CD4-positive, alpha-beta T cell treated with Interleukin-10 for 1 hour (primary cell): Measurements from ENCODE around the gene PIKFYVE.
"Not testable (repeated sequence)": the region's sequence is repeated elsewhere in the genome, so short reads cannot be mapped to it uniquely, and the experiment has no call there.

ENCODE experiments used
- DNase-seq: peaks from one replicate; pipeline ENCODE4 v3.0.0-alpha.2; 2020

PIKFYVE gene

GRCh38 chr2:208265801-208266552 is at the start of gene PIKFYVE:
Gene PIKFYVE, plus strand, starts transcription at chr2:208266255. Its CDS starts 5,265 bp downstream, at chr2:208271520.
- peak; percentile 89 for DNase-seq

GRCh38 chr2:208221873-208222272 is 44.2 kb upstream of the PIKFYVE start:
- not testable (repeated sequence) for DNase-seq

- DNase-seq = no peak
Observed at GRCh38 chr2:208222351-208222750, 43.7 kb upstream of the PIKFYVE start.

DNA sequence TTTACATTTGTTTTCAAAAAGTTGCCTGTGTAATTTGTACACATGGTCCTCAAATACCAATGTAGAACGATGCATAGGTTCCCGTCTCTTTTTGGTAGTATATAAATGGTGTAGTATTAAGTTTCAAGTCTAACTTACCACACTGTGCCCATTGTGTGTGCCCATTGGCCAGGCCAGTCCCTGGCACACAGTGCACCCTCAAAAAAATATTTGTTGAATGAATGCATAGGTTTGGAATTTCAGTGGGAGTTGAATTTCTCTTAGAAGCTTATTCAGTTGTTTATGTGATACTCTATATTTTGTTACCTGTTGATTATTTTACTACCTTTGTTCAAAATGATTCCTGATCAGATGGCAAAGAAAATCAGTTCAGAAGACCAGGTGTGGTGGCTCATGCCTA is 41.3 kb upstream of the PIKFYVE start:
- DNase-seq = no peak

DNA sequence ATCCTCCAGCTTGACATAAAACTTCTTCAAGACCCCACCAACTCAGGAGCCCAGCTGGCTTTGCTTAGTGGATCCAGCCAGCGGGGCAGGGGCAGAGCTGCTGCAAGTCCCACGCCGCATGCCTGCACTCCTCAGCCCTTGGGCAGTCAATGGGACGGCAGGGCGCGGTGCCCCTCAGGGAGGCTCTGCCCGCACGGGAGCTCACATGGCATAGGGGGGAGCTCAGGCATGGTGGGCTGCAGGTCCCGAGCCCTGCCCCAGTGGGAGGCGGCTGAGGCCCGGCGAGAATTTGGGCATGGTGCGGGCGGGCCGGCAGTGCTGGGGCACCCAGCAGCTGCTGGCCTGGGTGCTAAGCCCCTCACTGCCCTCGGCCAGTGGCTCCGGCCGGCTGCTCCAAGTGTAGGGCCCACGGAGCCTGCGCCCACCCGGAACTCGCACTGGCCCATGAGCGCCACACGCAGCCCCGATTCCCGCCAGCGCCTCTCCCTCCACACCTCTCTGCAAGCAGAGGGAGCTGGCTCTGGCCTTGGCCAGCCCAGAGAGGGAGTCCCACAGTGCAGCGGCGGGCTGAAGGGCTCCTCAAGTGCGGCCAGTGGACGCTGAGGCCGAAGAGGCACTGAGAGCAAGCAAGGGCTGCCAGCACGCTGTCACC is 38.3 kb upstream of the PIKFYVE start:
- no peak for DNase-seq

GRCh38 chr2:208228476-208228875 is 37.6 kb upstream of the PIKFYVE start:
- no peak for DNase-seq

DNA sequence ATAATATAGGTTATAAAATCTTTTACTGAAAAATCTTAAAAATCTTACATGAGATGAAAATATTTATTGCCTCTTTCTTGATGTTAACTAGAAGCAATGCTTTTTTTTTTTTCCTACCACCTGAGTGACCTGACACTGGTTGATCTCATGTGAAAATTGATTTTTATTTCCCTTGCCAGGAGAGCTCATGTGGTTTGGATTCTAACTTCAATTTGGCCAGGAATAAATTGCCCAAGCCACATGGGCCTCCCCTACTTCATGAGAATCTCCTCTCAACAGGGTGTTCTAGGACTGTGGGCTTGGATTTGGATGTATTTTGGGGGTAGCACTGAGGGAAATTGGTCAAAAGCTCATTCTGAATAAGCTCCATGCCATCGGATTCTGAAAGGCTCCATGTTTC is 31.3 kb upstream of the PIKFYVE start:
- DNase-seq = no peak

GRCh38 chr2:208235860-208236259 is 30.2 kb upstream of the PIKFYVE start:
- DNase-seq = no peak

DNA sequence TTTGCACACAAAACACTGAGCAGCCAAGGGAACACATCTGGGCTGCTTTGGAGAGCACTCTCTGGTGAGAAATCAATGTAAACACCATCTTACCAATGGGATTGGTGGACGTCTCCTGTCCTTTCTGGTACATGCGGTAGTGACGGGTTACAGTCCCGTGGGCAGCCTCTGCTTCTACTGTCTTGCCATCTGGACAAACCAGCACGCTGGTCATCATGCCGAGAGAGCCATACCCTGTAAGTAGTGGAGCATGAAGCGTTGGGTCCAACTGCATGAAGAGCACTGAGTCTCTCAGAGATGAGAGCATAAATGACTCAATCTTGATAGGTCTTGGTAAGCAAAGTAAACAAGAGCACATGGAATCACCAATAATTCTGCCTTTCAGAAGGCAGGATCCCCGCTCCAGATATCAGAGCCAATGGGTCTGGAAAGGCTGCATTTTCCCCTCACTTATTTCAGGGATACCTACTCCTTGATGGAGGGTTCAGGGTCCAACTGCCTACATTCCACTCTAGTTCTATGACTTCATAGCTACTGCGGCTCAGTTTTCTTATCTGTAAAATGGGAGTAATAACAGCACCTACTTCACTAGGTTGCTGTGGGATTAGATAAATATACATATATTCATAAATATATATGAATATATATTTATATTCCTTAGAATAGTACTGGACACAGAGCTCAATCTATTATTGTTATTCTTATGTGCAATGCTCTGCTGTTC is 26.1 kb upstream of the PIKFYVE start:
- no peak for DNase-seq

GRCh38 chr2:208240619-208241209 is 25.3 kb upstream of the PIKFYVE start:
- DNase-seq = no peak

DNA sequence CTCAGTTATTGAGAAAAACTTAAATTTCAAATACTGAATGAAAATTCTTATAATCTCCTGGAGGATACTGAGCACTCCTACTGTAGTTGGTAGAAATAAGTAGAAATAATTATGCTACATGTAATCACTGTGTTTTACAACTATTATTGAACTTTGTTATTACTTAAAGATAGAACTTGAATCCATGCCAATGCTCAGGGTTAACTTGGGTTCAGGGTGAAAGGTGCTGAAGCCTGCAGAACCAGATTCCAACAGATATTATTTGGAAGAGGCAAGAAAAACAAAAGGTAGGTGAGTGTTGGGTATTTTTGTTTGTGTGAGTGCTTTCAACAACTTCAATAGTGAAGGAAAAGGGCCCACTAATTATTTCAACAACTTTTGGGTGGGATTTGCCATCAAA is 21.6 kb upstream of the PIKFYVE start:
- no peak for DNase-seq

DNA sequence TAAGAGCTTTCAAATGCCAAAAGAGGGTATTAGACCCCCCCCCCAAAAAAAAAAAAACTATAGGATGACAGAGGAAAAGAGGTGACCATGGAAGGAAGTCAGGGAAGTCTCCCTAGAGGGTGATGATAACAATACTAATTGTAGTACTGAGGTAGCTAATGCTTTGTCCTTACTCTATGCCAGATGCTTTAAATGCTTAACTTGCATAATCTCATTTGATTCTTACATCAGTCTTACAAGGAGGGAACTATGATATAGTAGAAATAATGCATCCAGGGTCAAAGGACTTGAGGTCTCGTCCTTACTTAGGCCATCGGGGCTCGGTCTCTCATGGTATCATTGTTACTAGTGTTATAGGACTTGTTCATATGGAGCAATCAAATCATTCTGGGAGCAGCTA is 20.3 kb upstream of the PIKFYVE start:
- DNase-seq = no peak

DNA sequence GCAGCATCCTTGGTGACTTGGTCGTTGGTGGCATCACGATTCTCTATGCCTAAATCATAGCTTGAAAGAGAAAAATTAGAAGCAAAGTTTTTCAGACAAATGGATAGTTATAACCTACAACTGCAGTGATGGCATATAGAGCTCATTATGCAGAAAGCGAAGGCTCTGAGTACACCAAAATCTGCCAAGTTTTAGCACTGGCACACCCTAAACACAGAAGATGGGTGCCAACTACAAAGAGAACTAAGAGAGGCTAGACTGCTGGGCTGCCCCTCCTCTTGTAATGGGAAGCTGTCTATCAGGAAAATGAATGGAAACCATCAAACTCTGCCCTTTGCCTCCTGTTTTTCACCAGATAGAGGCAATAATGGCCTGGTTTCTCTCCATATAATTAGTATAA is 17.5 kb upstream of the PIKFYVE start:
- DNase-seq = no peak

DNA sequence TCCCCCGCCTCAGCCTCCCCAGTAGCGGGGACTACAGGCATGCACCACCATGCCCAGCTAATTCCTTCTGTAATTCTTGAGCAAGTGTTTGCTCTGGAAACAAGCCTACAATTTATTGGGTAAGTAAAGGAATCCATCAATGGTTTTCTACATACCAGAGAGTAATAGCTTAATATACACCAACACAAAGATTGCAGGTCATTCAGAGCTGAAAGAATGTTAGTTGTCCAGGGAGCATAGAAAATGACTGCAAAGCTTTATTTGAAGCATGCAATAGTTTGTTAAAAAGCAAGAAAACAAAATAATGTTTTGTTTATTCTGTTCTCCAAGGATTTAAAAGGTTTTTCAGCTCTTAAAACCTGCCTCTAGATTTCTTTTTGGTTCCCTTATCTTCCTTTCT is 16.8 kb upstream of the PIKFYVE start:
- DNase-seq = no peak

- DNase-seq = no peak
Observed at GRCh38 chr2:208250388-208250787, 15.7 kb upstream of the PIKFYVE start.

- no peak for DNase-seq
Observed at GRCh38 chr2:208251098-208251497, 15.0 kb upstream of the PIKFYVE start.

DNA sequence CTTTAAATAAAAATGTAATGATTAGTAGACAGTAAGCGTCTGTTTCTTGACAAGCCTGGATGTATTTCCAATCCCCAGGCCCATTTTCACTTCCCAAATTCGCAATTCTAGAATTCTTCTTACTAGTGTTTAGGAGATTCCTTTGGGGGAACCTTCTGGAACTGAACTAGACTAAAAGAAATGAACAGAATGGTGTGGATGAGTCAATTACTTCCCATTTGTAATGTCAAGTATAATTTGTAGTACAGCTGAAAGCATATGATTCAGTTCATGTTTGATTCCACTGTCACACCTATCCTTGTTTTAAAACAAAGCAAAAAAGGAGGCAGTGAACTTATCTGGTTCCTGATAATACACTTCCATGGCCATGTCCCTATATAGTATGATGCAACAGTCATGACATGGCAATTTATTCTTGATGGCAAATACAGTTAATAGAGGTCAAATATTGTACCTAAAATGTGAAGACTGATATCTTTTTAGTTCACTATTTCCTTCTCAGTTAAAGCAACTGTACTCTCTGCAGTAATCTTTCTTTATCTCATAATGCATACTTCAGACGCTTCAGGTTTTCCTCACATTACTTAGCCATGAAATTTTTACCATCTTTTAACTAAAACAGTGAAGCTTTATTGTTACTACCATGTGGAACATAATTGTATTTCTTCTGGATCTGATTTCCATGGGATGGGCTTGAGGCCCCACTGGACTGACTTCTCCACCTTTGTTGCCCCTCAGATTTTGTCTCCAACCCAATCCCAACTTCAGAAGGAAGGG is 13.2 kb upstream of the PIKFYVE start:
- no peak for DNase-seq

GRCh38 chr2:208253600-208254117 is 12.4 kb upstream of the PIKFYVE start:
- no peak for DNase-seq

DNA sequence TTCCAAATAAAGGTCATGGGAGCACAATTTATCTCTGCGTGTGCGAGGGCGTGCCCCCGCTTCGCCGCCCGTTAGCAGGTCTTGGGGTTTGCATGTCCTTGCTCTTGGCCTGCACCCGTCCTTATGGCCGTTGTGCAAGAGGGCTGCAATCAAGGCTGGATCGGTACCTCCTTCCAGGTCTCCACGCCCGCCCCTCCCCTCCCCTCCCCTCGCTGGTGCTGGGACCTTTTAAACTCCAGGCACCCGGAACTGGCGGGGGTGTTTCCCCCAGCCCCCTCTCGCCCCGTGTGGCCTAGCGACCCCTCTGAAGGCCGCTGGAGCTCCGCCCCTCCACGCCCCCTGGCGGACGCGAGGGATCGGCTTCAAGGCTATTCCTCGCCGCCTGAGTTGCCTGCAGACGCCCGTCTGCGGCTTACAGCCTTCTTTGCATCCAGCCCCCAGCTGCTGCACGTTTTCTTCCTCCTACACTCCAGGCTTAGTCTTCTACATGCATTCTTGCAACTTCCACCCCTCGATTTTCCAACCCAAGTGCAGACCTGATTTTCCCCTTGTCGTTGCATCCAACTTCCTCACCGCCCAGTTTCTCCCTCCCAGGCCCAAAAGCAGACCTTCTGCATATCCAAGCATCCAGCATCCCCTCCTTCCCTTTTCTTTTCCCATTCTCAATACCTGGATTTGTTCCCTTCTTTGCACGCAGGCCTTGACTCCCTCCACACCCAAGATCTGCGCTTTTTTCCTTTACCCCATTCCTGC is 11.8 kb upstream of the PIKFYVE start:
- DNase-seq = peak; percentile 84

DNA sequence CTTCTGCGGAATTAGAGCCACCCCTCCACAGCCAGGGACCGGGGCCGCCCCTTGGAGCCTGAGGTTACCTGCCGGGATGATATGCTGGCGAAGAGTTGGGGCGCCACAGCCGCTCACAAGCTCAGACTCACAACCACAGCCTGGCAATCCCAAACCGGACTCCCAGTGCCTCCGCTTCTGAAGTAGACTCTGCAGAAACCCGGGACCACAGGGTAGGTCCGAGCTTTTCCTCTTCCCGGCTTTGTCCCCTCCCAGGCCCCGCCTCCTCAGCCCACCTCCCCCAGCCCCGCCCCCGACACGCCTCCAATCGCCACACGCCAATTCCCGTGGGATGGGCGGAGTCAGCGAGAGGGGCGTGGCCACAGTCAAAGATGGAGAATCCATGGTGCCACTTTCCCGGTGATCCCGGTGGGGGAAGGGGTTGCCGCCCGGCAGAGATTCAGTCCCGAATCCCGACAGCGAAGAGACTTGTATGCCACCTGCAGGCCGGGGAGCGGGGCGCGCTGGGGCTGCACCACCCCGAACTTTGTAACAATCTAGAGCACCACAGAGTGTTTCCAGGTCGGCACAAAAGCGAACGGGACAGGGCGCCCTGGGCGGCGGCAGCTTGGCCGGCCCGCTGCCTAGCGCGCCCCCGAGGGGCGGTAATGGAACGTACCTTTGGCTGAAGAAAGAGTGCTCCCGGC is 11.0 kb upstream of the PIKFYVE start, which contains the start of gene IDH1:
Gene IDH1, minus strand, starts transcription at position 201 of the 686 bp plus-strand sequence. CDS start 3,520 bp downstream, outside the sequence.
- DNase-seq = peak; percentile 91

- DNase-seq = no peak
Observed at GRCh38 chr2:208255557-208256106, 10.4 kb upstream of the PIKFYVE start.
